ENCODE results near the gene DEPDC4. TPM values are rescaled to one million over a fixed set of nuclear protein-coding genes. Genes with fewer than 3 reads are reported as not detected.

DEPDC4 gene
- total RNA-seq, 1 experiment from 2014 or later = 4.9 TPM

GRCh38 chr12:100273782-100274181 lies 6.9 kb upstream of the DEPDC4 start:
- Mint-ChIP-seq H3K27me3 (ENCODE audit: insufficient read depth, unreplicated experiment) (no peaks in the 10 kb centered on the region), H3K4me1 (ENCODE audit: low read depth, unreplicated experiment) (peaks cover 8% of the 10 kb centered on the region), H3K4me3 (ENCODE audit: unreplicated experiment) (no peak overlapping the region), H3K36me3 (ENCODE audit: insufficient read depth, unreplicated experiment) (no peaks in the 10 kb centered on the region), H3K9me3 (ENCODE audit: unreplicated experiment) (no peaks in the 10 kb centered on the region), H3K27ac (ENCODE audit: unreplicated experiment) (no peak overlapping the region)
- CTCF ChIA-PET = no interaction called here
- H3K9me3 ChIP-seq = no peaks in the 10 kb centered on the region
- H3K4me1 ChIP-seq = peaks cover 10% of the 10 kb centered on the region
- H3K36me3 ChIP-seq (ENCODE audit: control insufficient read depth, insufficient read depth, low read length) = no peaks in the 10 kb centered on the region
- intact Hi-C loops (cut with micrococcal nuclease; ENCODE audit: unreplicated experiment) = no loop called here
- TF ChIP-seq CTCF (IDR thresholded peaks at IDR 0.05; ENCODE audit: insufficient read depth in 1 of 2, low read depth in 1 of 2, low read length in 1 of 2, severe bottlenecking in 1 of 2, unreplicated experiment in 1 of 2) = no peak
- H3K4me3 ChIP-seq (ENCODE audit: low read depth, low read length) = no peak overlapping the region
- POLR2A ChIA-PET = no interaction called here
- no peak for DNase-seq
- BruUV-seq (replicated peaks) = no TSS peak
- H3K27me3 ChIP-seq (replicated peaks; ENCODE audit: control insufficient read depth, insufficient read depth, low read length) = no peaks in the 10 kb centered on the region

DNA sequence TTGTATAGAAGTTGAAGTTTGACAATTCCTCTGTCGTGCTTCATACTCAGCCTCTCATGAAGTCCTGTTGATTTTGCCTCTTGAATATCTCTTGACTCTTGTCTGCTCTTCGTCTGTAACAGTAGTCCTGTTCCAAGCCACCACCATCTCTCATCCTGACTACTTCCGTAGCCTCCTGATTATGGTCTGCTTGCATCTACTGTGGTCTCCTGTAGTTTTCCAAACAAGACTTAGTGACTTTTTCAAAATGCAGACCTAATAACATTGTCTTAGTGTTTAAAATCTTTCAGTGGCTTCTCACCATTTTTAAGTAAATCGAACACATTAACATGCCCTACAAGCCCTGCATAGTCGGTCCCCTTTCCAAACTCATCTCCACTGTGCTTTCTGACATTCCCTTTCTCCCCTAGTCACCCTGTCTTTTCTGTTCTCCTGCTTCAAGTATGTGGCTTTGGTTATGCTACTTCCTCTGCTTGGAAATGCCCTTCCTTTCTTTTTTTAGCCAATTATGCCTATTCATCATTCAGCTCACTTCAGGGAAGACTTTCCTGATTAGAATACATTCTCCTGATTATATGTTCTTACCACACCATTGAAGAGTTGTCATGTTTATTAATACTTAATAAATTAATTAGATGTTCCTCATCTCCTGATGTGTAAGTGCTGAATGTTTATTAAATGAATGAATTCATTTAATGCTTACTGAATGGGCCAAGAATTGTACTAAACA lies 2.1 kb upstream of the DEPDC4 start:
- H3K4me1 ChIP-seq = peaks cover 8% of the 10 kb centered on the region
- no peak for TF ChIP-seq CTCF (IDR thresholded peaks at IDR 0.05; ENCODE audit: insufficient read depth in 1 of 2, low read depth in 1 of 2, low read length in 1 of 2, severe bottlenecking in 1 of 2, unreplicated experiment in 1 of 2)
- ChIA-PET CTCF (no interaction called here), POLR2A (no interaction called here)
- Mint-ChIP-seq H3K36me3 (ENCODE audit: insufficient read depth, unreplicated experiment) (peaks cover 8% of the 10 kb centered on the region), H3K27ac (ENCODE audit: unreplicated experiment) (peak overlapping the region; percentile 42), H3K4me3 (ENCODE audit: unreplicated experiment) (peak overlapping the region; percentile 99), H3K9me3 (ENCODE audit: unreplicated experiment) (no peaks in the 10 kb centered on the region), H3K4me1 (ENCODE audit: low read depth, unreplicated experiment) (peaks cover 16% of the 10 kb centered on the region), H3K27me3 (ENCODE audit: insufficient read depth, unreplicated experiment) (no peaks in the 10 kb centered on the region)
- no peaks in the 10 kb centered on the region for H3K27me3 ChIP-seq (replicated peaks; ENCODE audit: control insufficient read depth, insufficient read depth, low read length)
- H3K36me3 ChIP-seq (ENCODE audit: control insufficient read depth, insufficient read depth, low read length) = no peaks in the 10 kb centered on the region
- intact Hi-C loops (cut with micrococcal nuclease; ENCODE audit: unreplicated experiment) = no loop called here
- H3K9me3 ChIP-seq = no peaks in the 10 kb centered on the region
- H3K4me3 ChIP-seq (ENCODE audit: low read depth, low read length) = peak overlapping the region; percentile 76
- no TSS peak for BruUV-seq (replicated peaks)
- no peak for DNase-seq

- peaks cover 16% of the 10 kb centered on the region for H3K4me1 Mint-ChIP-seq (ENCODE audit: low read depth, unreplicated experiment)
- H3K36me3 Mint-ChIP-seq (ENCODE audit: insufficient read depth, unreplicated experiment) = peaks cover 8% of the 10 kb centered on the region
- no TSS peak for BruUV-seq (replicated peaks)
- TF ChIP-seq CTCF (IDR thresholded peaks at IDR 0.05; ENCODE audit: insufficient read depth in 1 of 2, low read depth in 1 of 2, low read length in 1 of 2, severe bottlenecking in 1 of 2, unreplicated experiment in 1 of 2) = no peak
- Histone ChIP-seq H3K4me3 (ENCODE audit: low read depth, low read length) (peak overlapping the region; percentile 76), H3K36me3 (ENCODE audit: control insufficient read depth, insufficient read depth, low read length) (no peaks in the 10 kb centered on the region), H3K27me3 (replicated peaks; ENCODE audit: control insufficient read depth, insufficient read depth, low read length) (no peaks in the 10 kb centered on the region), H3K9me3 (no peaks in the 10 kb centered on the region), H3K4me1 (peaks cover 8% of the 10 kb centered on the region)
- H3K4me3 Mint-ChIP-seq (ENCODE audit: unreplicated experiment) = peak overlapping the region; percentile 99
- no peaks in the 10 kb centered on the region for H3K9me3 Mint-ChIP-seq (ENCODE audit: unreplicated experiment)
- ChIA-PET CTCF (interaction anchor here (0.6 to 1.4 kb wide), 4 partner anchors 12 to 316 kb away, joined by 3 to 11 read pairs (median 4); no protein-coding TSS in a partner anchor), POLR2A (interaction anchor here (0.6 to 2.4 kb wide), 4 partner anchors 12 to 54 kb away, joined by 3 to 23 read pairs (median 4); no protein-coding TSS in a partner anchor)
- peak overlapping the region; percentile 98 for H3K27ac Mint-ChIP-seq (ENCODE audit: unreplicated experiment)
- intact Hi-C loops (cut with micrococcal nuclease; ENCODE audit: unreplicated experiment) = loop anchor here (1.0 to 2.0 kb wide), 4 partner anchors 12 to 67 kb away; partner anchors contain the start of gene ACTR6
- H3K27me3 Mint-ChIP-seq (ENCODE audit: insufficient read depth, unreplicated experiment) = no peaks in the 10 kb centered on the region
- DNase-seq = no peak
Measured at GRCh38 chr12:100267603-100268281, 863 bp upstream of the DEPDC4 start.

Data from Caco-2 (cell line).